Astrocyte (in vitro differentiated cells and primary cell): ENCODE data around the gene SS18. TPM values are rescaled to one million over a fixed set of nuclear protein-coding genes. Genes with fewer than 3 reads are reported as not detected.

Experiments
- DNase-seq: peaks from one replicate; pipeline ENCODE4 v3.0.0-alpha.2; 2010; ENCODE audit warnings: low read depth
- FAIRE-seq: peaks from 2 replicates; lab custom pipeline; 2011; peaks lifted over from hg19 to GRCh38; lab: Jason Lieb, UNC
- H2AFZ ChIP-seq: 2 replicates; pipeline ENCODE4 v1.6.0; 2012; ENCODE audit warnings: low read depth, low read length, inconsistent platforms
- H3K27ac ChIP-seq: 2 replicates; pipeline ENCODE4 v1.5.1; 2011; ENCODE audit warnings: low read depth, low read length, inconsistent platforms
- H3K27me3 ChIP-seq: 2 replicates; pipeline ENCODE4 v1.6.0; 2011; ENCODE audit warnings: low read length, inconsistent platforms; ENCODE audit not compliant: insufficient read depth
- H3K36me3 ChIP-seq: 2 replicates; pipeline ENCODE4 v1.5.1; 2011; ENCODE audit warnings: low read length, inconsistent platforms; ENCODE audit not compliant: insufficient read depth
- H3K4me1 ChIP-seq: 2 replicates; pipeline ENCODE4 v1.5.1; 2011; ENCODE audit warnings: low read length, inconsistent platforms; ENCODE audit not compliant: insufficient read depth
- H3K4me2 ChIP-seq: 2 replicates; pipeline ENCODE4 v1.6.0; 2012; ENCODE audit warnings: low read length, inconsistent platforms
- H3K4me3 ChIP-seq: 2 replicates; pipeline ENCODE4 v1.5.1; 2011; ENCODE audit warnings: low read depth, mild to moderate bottlenecking, low read length, inconsistent platforms; ENCODE audit not compliant: insufficient read depth
- H3K79me2 ChIP-seq: 2 replicates; pipeline ENCODE4 v1.6.0; 2012; ENCODE audit warnings: mild to moderate bottlenecking, low read length, inconsistent platforms; ENCODE audit not compliant: insufficient read depth
- H3K9ac ChIP-seq: 2 replicates; pipeline ENCODE4 v1.6.0; 2012; ENCODE audit warnings: mild to moderate bottlenecking, low read length, inconsistent platforms
- H3K9me3 ChIP-seq: 2 replicates; pipeline ENCODE4 v1.5.1; 2012; ENCODE audit warnings: low read depth, mild to moderate bottlenecking, low read length, inconsistent platforms; ENCODE audit not compliant: insufficient read depth
- H4K20me1 ChIP-seq: 2 replicates; pipeline ENCODE4 v1.6.0; 2012; ENCODE audit warnings: low read length, inconsistent platforms; ENCODE audit not compliant: insufficient read depth
- H3K27ac Mint-ChIP-seq: one replicate; pipeline ENCODE4 v1.8.0; 2021; ENCODE audit warnings: mild to moderate bottlenecking, mixed read lengths; ENCODE audit not compliant: unreplicated experiment
- H3K27me3 Mint-ChIP-seq: one replicate; pipeline ENCODE4 v1.8.0; 2021; ENCODE audit warnings: low read depth, mixed read lengths; ENCODE audit not compliant: unreplicated experiment
- H3K36me3 Mint-ChIP-seq: one replicate; pipeline ENCODE4 v1.8.0; 2021; ENCODE audit warnings: low read depth, mixed read lengths; ENCODE audit not compliant: unreplicated experiment
- H3K4me1 Mint-ChIP-seq: one replicate; pipeline ENCODE4 v1.8.0; 2021; ENCODE audit warnings: low read depth, mixed read lengths; ENCODE audit not compliant: unreplicated experiment
- H3K4me3 Mint-ChIP-seq: one replicate; pipeline ENCODE4 v1.8.0; 2021; ENCODE audit warnings: mild to moderate bottlenecking, moderate library complexity, mixed read lengths; ENCODE audit not compliant: unreplicated experiment
- H3K9me3 Mint-ChIP-seq: one replicate; pipeline ENCODE4 v1.8.0; 2021; ENCODE audit warnings: mild to moderate bottlenecking, mixed read lengths; ENCODE audit not compliant: unreplicated experiment
- EZH2 ChIP-seq: IDR thresholded peaks from 2 replicates; pipeline ENCODE4 v1.6.1; 2012; ENCODE audit warnings: mild to moderate bottlenecking, low read length, inconsistent platforms; ENCODE audit not compliant: insufficient read depth
- total RNA-seq: library from RNA; stranded (reverse); gene quantifications from 2 replicates; pipeline ENCODE4 v1.2.1, GENCODE V29; 2021
- TF ChIP-seq, protein P1 (sequence below): IDR thresholded peaks from 2 replicates; pipeline ENCODE4 v1.5.1; 2011; ENCODE audit warnings: low read depth, mild to moderate bottlenecking, inconsistent platforms, low read length, moderate library complexity; ENCODE audit not compliant: insufficient read depth

SS18 gene
- total RNA-seq, 1 donor from 2014 or later = 120 TPM

- no peak overlapping the region for H3K4me3 ChIP-seq
- no peaks in the 10 kb centered on the region for H3K9me3 ChIP-seq
- H3K79me2 ChIP-seq = no peaks in the 10 kb centered on the region
- DNase-seq (no peak), FAIRE-seq (no peak)
- H3K4me1 ChIP-seq = no peaks in the 10 kb centered on the region
- H3K27ac Mint-ChIP-seq = no peak overlapping the region
- H3K4me1 Mint-ChIP-seq = no peaks in the 10 kb centered on the region
- peaks cover 13% of the 10 kb centered on the region for H3K36me3 ChIP-seq
- TF ChIP-seq EZH2 = no peak
- TF ChIP-seq, protein P1, sequence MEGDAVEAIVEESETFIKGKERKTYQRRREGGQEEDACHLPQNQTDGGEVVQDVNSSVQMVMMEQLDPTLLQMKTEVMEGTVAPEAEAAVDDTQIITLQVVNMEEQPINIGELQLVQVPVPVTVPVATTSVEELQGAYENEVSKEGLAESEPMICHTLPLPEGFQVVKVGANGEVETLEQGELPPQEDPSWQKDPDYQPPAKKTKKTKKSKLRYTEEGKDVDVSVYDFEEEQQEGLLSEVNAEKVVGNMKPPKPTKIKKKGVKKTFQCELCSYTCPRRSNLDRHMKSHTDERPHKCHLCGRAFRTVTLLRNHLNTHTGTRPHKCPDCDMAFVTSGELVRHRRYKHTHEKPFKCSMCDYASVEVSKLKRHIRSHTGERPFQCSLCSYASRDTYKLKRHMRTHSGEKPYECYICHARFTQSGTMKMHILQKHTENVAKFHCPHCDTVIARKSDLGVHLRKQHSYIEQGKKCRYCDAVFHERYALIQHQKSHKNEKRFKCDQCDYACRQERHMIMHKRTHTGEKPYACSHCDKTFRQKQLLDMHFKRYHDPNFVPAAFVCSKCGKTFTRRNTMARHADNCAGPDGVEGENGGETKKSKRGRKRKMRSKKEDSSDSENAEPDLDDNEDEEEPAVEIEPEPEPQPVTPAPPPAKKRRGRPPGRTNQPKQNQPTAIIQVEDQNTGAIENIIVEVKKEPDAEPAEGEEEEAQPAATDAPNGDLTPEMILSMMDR = no peak
- no peak overlapping the region for H3K4me2 ChIP-seq
- no peaks in the 10 kb centered on the region for H3K36me3 Mint-ChIP-seq
- no peaks in the 10 kb centered on the region for H4K20me1 ChIP-seq
- no peak overlapping the region for H2AFZ ChIP-seq
- H3K27me3 Mint-ChIP-seq = no peaks in the 10 kb centered on the region
- no peaks in the 10 kb centered on the region for H3K27me3 ChIP-seq
- H3K4me3 Mint-ChIP-seq = no peak overlapping the region
- no peak overlapping the region for H3K27ac ChIP-seq
- H3K9me3 Mint-ChIP-seq = no peaks in the 10 kb centered on the region
- no peak overlapping the region for H3K9ac ChIP-seq
These were observed 84.5 kb downstream of the SS18 start for GRCh38 chr18:26005950-26006349.

GRCh38 chr18:26004832-26005231 is 85.6 kb downstream of the SS18 start:
- H3K4me2 ChIP-seq = no peak overlapping the region
- no peak overlapping the region for H2AFZ ChIP-seq
- Mint-ChIP-seq H3K4me1 (no peaks in the 10 kb centered on the region), H3K4me3 (no peak overlapping the region), H3K36me3 (no peaks in the 10 kb centered on the region), H3K27me3 (no peaks in the 10 kb centered on the region), H3K9me3 (no peaks in the 10 kb centered on the region), H3K27ac (no peak overlapping the region)
- no peaks in the 10 kb centered on the region for H3K9me3 ChIP-seq
- no peaks in the 10 kb centered on the region for H3K4me1 ChIP-seq
- H3K27me3 ChIP-seq = no peaks in the 10 kb centered on the region
- no peaks in the 10 kb centered on the region for H3K79me2 ChIP-seq
- no peak overlapping the region for H3K4me3 ChIP-seq
- H3K9ac ChIP-seq = no peak overlapping the region
- no peak for FAIRE-seq
- H3K27ac ChIP-seq = no peak overlapping the region
- DNase-seq = no peak
- H3K36me3 ChIP-seq = peaks cover 9% of the 10 kb centered on the region
- no peaks in the 10 kb centered on the region for H4K20me1 ChIP-seq
- TF ChIP-seq, protein P1 = no peak
- TF ChIP-seq EZH2 = no peak

- TF ChIP-seq, protein P1 = no peak
- no peak for TF ChIP-seq EZH2
- no peak overlapping the region for H3K4me3 Mint-ChIP-seq
- H3K4me1 Mint-ChIP-seq = no peaks in the 10 kb centered on the region
- Histone ChIP-seq H3K4me3 (no peak overlapping the region), H3K9me3 (no peaks in the 10 kb centered on the region), H3K4me2 (no peak overlapping the region), H3K79me2 (no peaks in the 10 kb centered on the region), H4K20me1 (no peaks in the 10 kb centered on the region), H3K36me3 (peaks cover 9% of the 10 kb centered on the region), H3K27ac (no peak overlapping the region), H3K9ac (no peak overlapping the region), H3K27me3 (no peaks in the 10 kb centered on the region), H2AFZ (no peak overlapping the region), H3K4me1 (no peaks in the 10 kb centered on the region)
- H3K36me3 Mint-ChIP-seq = no peaks in the 10 kb centered on the region
- H3K9me3 Mint-ChIP-seq = no peaks in the 10 kb centered on the region
- FAIRE-seq (no peak), DNase-seq (no peak)
- H3K27ac Mint-ChIP-seq = no peak overlapping the region
- H3K27me3 Mint-ChIP-seq = no peaks in the 10 kb centered on the region
These were observed 86.6 kb downstream of the SS18 start for GRCh38 chr18:26003817-26004216.
